ENCODE measurements around the gene NRN1.
"Not testable (repeated sequence)": the region's sequence is repeated elsewhere in the genome, so short reads cannot be mapped to it uniquely, and the experiment has no call there.

NRN1 gene

GRCh38 chr6:6006428-6007365 is at the start of gene NRN1:
Gene NRN1 (minus strand): TSS chr6:6006925. CDS start chr6:6006749, 176 bp downstream.
- DNase-seq: no peak

GRCh38 chr6:6052216-6052615 is 45.5 kb upstream of the NRN1 start:
- no peak for DNase-seq

GRCh38 chr6:6046716-6047115 is 40.0 kb upstream of the NRN1 start:
- DNase-seq: no peak

- DNase-seq: no peak
Observed at GRCh38 chr6:6039946-6040509, 33.3 kb upstream of the NRN1 start.

GRCh38 chr6:6037179-6037578 is 30.5 kb upstream of the NRN1 start:
- DNase-seq: no peak

- DNase-seq: no peak
Observed at GRCh38 chr6:6033858-6034257, 27.1 kb upstream of the NRN1 start.

GRCh38 chr6:6026513-6027205 is 19.9 kb upstream of the NRN1 start:
- no peak for DNase-seq

- DNase-seq: no peak
Observed at GRCh38 chr6:6025736-6026135, 19.0 kb upstream of the NRN1 start.

GRCh38 chr6:6024220-6024619 is 17.5 kb upstream of the NRN1 start:
- DNase-seq: no peak

- DNase-seq: not testable (repeated sequence)
Observed at GRCh38 chr6:6022841-6023240, 16.1 kb upstream of the NRN1 start.

GRCh38 chr6:6008648-6009421 is 2.1 kb upstream of the NRN1 start:
- no peak for DNase-seq

- no peak for DNase-seq
Observed at GRCh38 chr6:6008089-6008647, 1.4 kb upstream of the NRN1 start.

GRCh38 chr6:6007366-6008088 is 802 bp upstream of the NRN1 start:
- no peak for DNase-seq

GRCh38 chr6:6006006-6006427 is 708 bp downstream of the NRN1 start:
- DNase-seq: no peak

- no peak for DNase-seq
Observed at GRCh38 chr6:6005051-6006005, 1.4 kb downstream of the NRN1 start.

GRCh38 chr6:6004390-6004995 is 2.2 kb downstream of the NRN1 start:
- no peak for DNase-seq

GRCh38 chr6:6003621-6004366 is 2.9 kb downstream of the NRN1 start:
- no peak for DNase-seq

- no peak for DNase-seq
Observed at GRCh38 chr6:6002848-6003620, 3.7 kb downstream of the NRN1 start.

All from cortex of kidney (tissue), 1 donor.